Measurements from ENCODE around the gene FILIP1L. TPM values are rescaled to one million over a fixed set of nuclear protein-coding genes. Genes with fewer than 3 reads are reported as not detected.

Gene FILIP1L
- total and polyA plus RNA-seq, 2 of the 8 experiments (the other 6 are each of a cell fraction or from before 2014, with no cell fraction given), result 0.06 to 0.09 TPM

GRCh38 chr3:99883693-99884092 lies 230.6 kb downstream of the FILIP1L start:
- Histone ChIP-seq H2BK20ac (ENCODE audit: low read length) (no peak overlapping the region), H3K27me3 (replicated peaks in 1 of 4; ENCODE audit: control insufficient read depth in 3 of 4, extremely low read depth in 1 of 4, insufficient read depth in 3 of 4, low read length in 3 of 4) (peaks cover 1 to 13% (median 3%) of the 10 kb centered on the region in 4 experiments; a peak in 6 of 7 replicates), H2BK12ac (ENCODE audit: low read depth, low read length) (no peak overlapping the region), H2BK120ac (replicated peaks; ENCODE audit: low read depth, low read length) (no peak overlapping the region), H3K4ac (replicated peaks; ENCODE audit: insufficient read length, low read depth, low read length) (no peak overlapping the region), H2BK15ac (ENCODE audit: low read length) (no peak overlapping the region), H4K5ac (ENCODE audit: insufficient read length, low read depth, low read length) (no peak overlapping the region), H3K23me2 (ENCODE audit: low read depth, low read length) (no peaks in the 10 kb centered on the region), H3K27ac (ENCODE audit: low read depth, low read length) (no peak overlapping the region), H4K20me1 (replicated peaks in 1 of 2; ENCODE audit: control insufficient read depth in 1 of 2, insufficient read depth in 2 of 2, low read length in 2 of 2) (peaks cover 3 to 4% of the 10 kb centered on the region in 2 experiments), H3K4me1 (replicated peaks in 1 of 4; ENCODE audit: control insufficient read depth in 3 of 4, insufficient read depth in 4 of 4, low read length in 3 of 4) (no peaks in the 10 kb centered on the region), H2AK5ac (ENCODE audit: low read depth, low read length) (no peak overlapping the region), H3K14ac (ENCODE audit: insufficient read length) (no peak overlapping the region), H3K4me3 (ENCODE audit: extremely low read depth in 1 of 4, insufficient read depth in 2 of 4, low read depth in 3 of 4, low read length in 4 of 4) (no peak overlapping the region), H3K4me2 (ENCODE audit: insufficient read depth in 1 of 2, low read depth in 2 of 2, low read length in 2 of 2) (no peak overlapping the region), H3K79me2 (ENCODE audit: control insufficient read depth in 1 of 2, insufficient read depth in 2 of 2, low read length in 2 of 2) (no peaks in the 10 kb centered on the region), H4K8ac (ENCODE audit: extremely low read depth, insufficient read depth, low read length) (no peak overlapping the region), H3K18ac (ENCODE audit: extremely low read depth, low read length) (no peak overlapping the region), H3K9ac (replicated peaks in 1 of 4; ENCODE audit: extremely low read depth in 1 of 4, low read depth in 3 of 4, low read length in 3 of 4) (no peak overlapping the region), H3K79me1 (ENCODE audit: low read depth, low read length) (no peaks in the 10 kb centered on the region; the same call in 1 of the 2 replicates), H2AFZ (ENCODE audit: low read length) (no peak overlapping the region), H3K23ac (ENCODE audit: insufficient read length) (no peak overlapping the region), H4K91ac (replicated peaks; ENCODE audit: insufficient read length, low read length) (no peak overlapping the region), H2BK5ac (ENCODE audit: low read depth, low read length) (no peak overlapping the region), H3K36me3 (ENCODE audit: control insufficient read depth in 2 of 4, insufficient read depth in 4 of 4, low read length in 3 of 4) (no peaks in the 10 kb centered on the region), H3K56ac (replicated peaks; ENCODE audit: insufficient read length, low read depth, low read length) (no peak overlapping the region), H3K9me3 (ENCODE audit: insufficient read depth in 2 of 2, low read depth in 1 of 2, low read length in 1 of 2) (no peaks in the 10 kb centered on the region)
- DNase-seq (ENCODE audit: low read depth in 1 of 2, low spot score in 2 of 2) (no peak), FAIRE-seq (no peak)
- ChIA-PET CTCF (ENCODE audit: partially characterized antibody) (no interaction called here), POLR2A (ENCODE audit: partially characterized antibody) (no interaction called here)
- 89% methylated on average over 1 of the region's 1 CpG; no CpG with 5 or more reads in 1 of the 2 experiments for WGBS, 2 experiments (ENCODE audit: extremely low coverage in 1 of 2, insufficient coverage in 1 of 2, insufficient read length in 1 of 2, insufficient replicate concordance in 2 of 2, low coverage in 1 of 2, low lambda C conversion rate in 2 of 2, missing lambda C conversion rate in 1 of 2)
- TF ChIP-seq ATF2 (IDR thresholded peaks at IDR 0.05; ENCODE audit: low read length), result no peak
- no peak for TF ChIP-seq CEBPB (IDR thresholded peaks at IDR 0.05; ENCODE audit: low read depth, low read length)
- no peak for TF ChIP-seq HDAC2 (IDR thresholded peaks at IDR 0.05; ENCODE audit: borderline replicate concordance in 1 of 2, low read depth in 2 of 2, low read length in 2 of 2)
- TF ChIP-seq YY1 (IDR thresholded peaks at IDR 0.05; ENCODE audit: low read depth, low read length), result no peak
- no peak for TF ChIP-seq FOSL1 (IDR thresholded peaks at IDR 0.05; ENCODE audit: insufficient read depth, low read depth, low read length)

Data from H1 (cell line).